PFSK-1 (cell line): ENCODE results near the gene CLDN22.

Source experiments
- FOXP2 ChIP-seq: optimal IDR thresholded peaks from 2 replicates; pipeline ENCODE3; 2011; ENCODE audit warnings: borderline replicate concordance, control low read depth, inconsistent platforms; ENCODE audit not compliant: insufficient read depth; ENCODE audit errors: extremely low read length, extremely low read depth
- POLR2AphosphoS5 ChIP-seq: IDR thresholded peaks from 2 replicates; pipeline ENCODE4 v1.6.1; 2012; ENCODE audit warnings: low read depth, mild to moderate bottlenecking, control low read depth, low read length, moderate library complexity
- REST ChIP-seq, 2 experiments: IDR thresholded peaks; 2 replicates each; pipeline versions ENCODE4 v1.6.1 to v1.8.0; 2011 to 2012; ENCODE audit warnings: low read depth in 2 of 2, low read length in 2 of 2, control low read depth in 1 of 2, inconsistent platforms in 1 of 2, mild to moderate bottlenecking in 1 of 2, moderate library complexity in 1 of 2; ENCODE audit not compliant: insufficient read depth in 1 of 2
- SIN3A ChIP-seq: IDR thresholded peaks from 2 replicates; pipeline ENCODE4 v1.6.1; 2012; ENCODE audit warnings: mild to moderate bottlenecking, low read length, moderate library complexity, borderline replicate concordance; ENCODE audit not compliant: insufficient read depth
- TAF1 ChIP-seq: IDR thresholded peaks from 2 replicates; pipeline ENCODE4 v1.6.1; 2012; ENCODE audit warnings: low read length, control low read depth, borderline replicate concordance; ENCODE audit not compliant: insufficient read depth

Gene CLDN22

GRCh38 chr4:183304538-183304937 is 15.5 kb downstream of the CLDN22 start:
- TF ChIP-seq POLR2AphosphoS5 (no peak), SIN3A (no peak), FOXP2 (no peak)

- TF ChIP-seq TAF1 (no peak), REST (IDR thresholded peaks at IDR 0.05; ENCODE audit: insufficient read depth in 1 of 2, low read depth in 2 of 2, low read length in 2 of 2) (no peak), SIN3A (no peak), FOXP2 (no peak), POLR2AphosphoS5 (no peak)
Observed at GRCh38 chr4:183304067-183304466, 16.0 kb downstream of the CLDN22 start.

- no peak for TF ChIP-seq POLR2AphosphoS5
- TF ChIP-seq REST (IDR thresholded peaks at IDR 0.05; ENCODE audit: insufficient read depth in 1 of 2, low read depth in 2 of 2, low read length in 2 of 2) = no peak
- TF ChIP-seq TAF1 = no peak
- no peak for TF ChIP-seq FOXP2
- TF ChIP-seq SIN3A = no peak
Observed at GRCh38 chr4:183303301-183303700, 16.8 kb downstream of the CLDN22 start.

GRCh38 chr4:183300655-183301054 is 19.4 kb downstream of the CLDN22 start:
- TF ChIP-seq POLR2AphosphoS5 (no peak), SIN3A (no peak)

- TF ChIP-seq FOXP2 = no peak
- no peak for TF ChIP-seq REST (IDR thresholded peaks at IDR 0.05; ENCODE audit: insufficient read depth in 1 of 2, low read depth in 2 of 2, low read length in 2 of 2)
- no peak for TF ChIP-seq SIN3A
- no peak for TF ChIP-seq TAF1
- no peak for TF ChIP-seq POLR2AphosphoS5
Observed at GRCh38 chr4:183300070-183300469, 20.0 kb downstream of the CLDN22 start.

GRCh38 chr4:183299464-183299863 is 20.6 kb downstream of the CLDN22 start:
- TF ChIP-seq POLR2AphosphoS5 (no peak), SIN3A (no peak), REST (IDR thresholded peaks at IDR 0.05; ENCODE audit: insufficient read depth in 1 of 2, low read depth in 2 of 2, low read length in 2 of 2) (no peak), FOXP2 (no peak), TAF1 (no peak)
